GM10248 (cell line): Measurements from ENCODE around the gene PADI4.

Source experiments
- CTCF ChIA-PET: fragments of 300-600 bp; sonication (Branson Sonifier 250); formaldehyde crosslinking; extraction: SDS; loops from one replicate; lab custom pipeline; 2021; ENCODE audit warnings: antibody characterized with exemption; lab: Yijun Ruan, JAX
- POLR2A ChIA-PET: fragments of 350-650 bp; sonication (Branson Sonifier 250); formaldehyde crosslinking; extraction: SDS; loops from one replicate; lab custom pipeline; 2020; ENCODE audit warnings: antibody characterized with exemption; lab: Yijun Ruan, JAX
- DNase-seq: peaks from one replicate; pipeline ENCODE4 v3.0.0; 2012; ENCODE audit errors: extremely low spot score
- CTCF ChIP-seq: IDR thresholded peaks from 2 replicates; pipeline ENCODE4 v1.5.1; 2012; ENCODE audit warnings: mild to moderate bottlenecking, low read depth; ENCODE audit errors: extremely low read depth, missing control alignments, control extremely low read depth

Gene PADI4

GRCh38 chr1:17307329-17307728 lies 668 bp upstream of the PADI4 start:
- ChIA-PET POLR2A (no interaction called here), CTCF (no interaction called here)
- DNase-seq: no peak
- TF ChIP-seq CTCF: no peak

- POLR2A ChIA-PET: no interaction called here
- DNase-seq: no peak
These were observed 596 bp downstream of the PADI4 start for GRCh38 chr1:17308593-17308992.

GRCh38 chr1:17309426-17310067 lies 1.6 kb downstream of the PADI4 start:
- DNase-seq: no peak
- ChIA-PET POLR2A (no interaction called here), CTCF (no interaction called here)
- TF ChIP-seq CTCF: no peak

More at GRCh38 chr1:17308593-17308992, 596 bp downstream of the PADI4 start:
- CTCF ChIA-PET: no interaction called here
- TF ChIP-seq CTCF: no peak

- DNase-seq: no peak
- ChIA-PET CTCF (interaction anchor here (1.3 kb wide), 1 partner anchor 10 kb away, joined by 3 read pairs; no protein-coding TSS in a partner anchor), POLR2A (no interaction called here)
- no peak for TF ChIP-seq CTCF
These were observed 2.2 kb downstream of the PADI4 start for GRCh38 chr1:17310068-17310640.

GRCh38 chr1:17313530-17314309 lies 5.7 kb downstream of the PADI4 start:
- DNase-seq: no peak
- ChIA-PET CTCF (no interaction called here), POLR2A (interaction anchor here (0.6 kb wide), 1 partner anchor 165 kb away, joined by 5 read pairs; no protein-coding TSS in a partner anchor)
- TF ChIP-seq CTCF: no peak

- TF ChIP-seq CTCF: no peak
- ChIA-PET POLR2A (no interaction called here), CTCF (no interaction called here)
- no peak for DNase-seq
These were observed 6.5 kb downstream of the PADI4 start for GRCh38 chr1:17314491-17314971.
